ENCODE results near the gene CNNM2.

DNA sequence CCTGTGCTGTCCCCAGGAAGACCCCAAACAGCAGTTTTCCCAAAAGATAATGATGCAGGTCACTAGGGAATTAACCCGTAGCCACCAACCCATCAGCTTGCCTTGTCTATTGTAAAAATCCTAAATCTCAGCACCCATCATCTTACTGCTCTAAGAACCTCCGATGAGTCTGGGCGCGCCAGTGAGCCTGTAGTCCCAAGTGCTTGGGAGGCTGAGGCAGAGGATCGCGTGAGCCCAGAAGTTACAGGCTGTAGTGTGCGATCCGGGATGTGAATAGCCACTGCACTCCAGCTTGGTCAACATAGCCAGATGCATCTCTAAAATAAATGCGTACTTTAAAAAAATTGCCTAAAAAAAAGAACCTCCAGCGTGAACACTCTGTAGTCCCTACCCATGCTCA is 47.9 kb upstream of the CNNM2 start:
- no peak for TF ChIP-seq CTCF (IDR thresholded peaks at IDR 0.05)
- TF ChIP-seq POLR2A (IDR thresholded peaks at IDR 0.05), result no peak

Measured in prostate gland (tissue), 2 donors.